Measurements from ENCODE around the gene ELMO2.
A peak's percentile ranks its signal among the peaks of the same experiment; 100 is the strongest.

Gene ELMO2

GRCh38 chr20:46355778-46356177 lies 50.6 kb downstream of the ELMO2 start:
- TF ChIP-seq CTCF (IDR thresholded peaks at IDR 0.05; ENCODE audit: extremely low read depth, insufficient read depth, missing control alignments), result no peak
- DNase-seq (ENCODE audit: low spot score), result peak; percentile 8
- in situ Hi-C loops (cut with MboI; ENCODE audit: low pct_unique_long_range_greater_than_20kb, low sequenced_read_pairs, unreplicated experiment), result no loop called here

GRCh38 chr20:46354920-46355654 lies 51.3 kb downstream of the ELMO2 start:
- in situ Hi-C loops (cut with MboI; ENCODE audit: low pct_unique_long_range_greater_than_20kb, low sequenced_read_pairs, unreplicated experiment), result no loop called here
- no peak for DNase-seq (ENCODE audit: low spot score)
- TF ChIP-seq CTCF (IDR thresholded peaks at IDR 0.05; ENCODE audit: extremely low read depth, insufficient read depth, missing control alignments), result no peak

- DNase-seq (ENCODE audit: low spot score), result no peak
- in situ Hi-C loops (cut with MboI; ENCODE audit: low pct_unique_long_range_greater_than_20kb, low sequenced_read_pairs, unreplicated experiment), result no loop called here
- TF ChIP-seq CTCF (IDR thresholded peaks at IDR 0.05; ENCODE audit: extremely low read depth, insufficient read depth, missing control alignments), result no peak
These were observed 52.2 kb downstream of the ELMO2 start for GRCh38 chr20:46354207-46354555.

GRCh38 chr20:46353500-46354206 lies 52.8 kb downstream of the ELMO2 start:
- TF ChIP-seq CTCF (IDR thresholded peaks at IDR 0.05; ENCODE audit: extremely low read depth, insufficient read depth, missing control alignments), result no peak
- in situ Hi-C loops (cut with MboI; ENCODE audit: low pct_unique_long_range_greater_than_20kb, low sequenced_read_pairs, unreplicated experiment), result no loop called here
- DNase-seq (ENCODE audit: low spot score), result no peak

GRCh38 chr20:46352370-46352938 lies 54.0 kb downstream of the ELMO2 start:
- no peak for TF ChIP-seq CTCF (IDR thresholded peaks at IDR 0.05; ENCODE audit: extremely low read depth, insufficient read depth, missing control alignments)
- DNase-seq (ENCODE audit: low spot score), result no peak
- in situ Hi-C loops (cut with MboI; ENCODE audit: low pct_unique_long_range_greater_than_20kb, low sequenced_read_pairs, unreplicated experiment), result no loop called here

GRCh38 chr20:46351357-46352058 lies 54.9 kb downstream of the ELMO2 start:
- no peak for TF ChIP-seq CTCF (IDR thresholded peaks at IDR 0.05; ENCODE audit: extremely low read depth, insufficient read depth, missing control alignments)
- in situ Hi-C loops (cut with MboI; ENCODE audit: low pct_unique_long_range_greater_than_20kb, low sequenced_read_pairs, unreplicated experiment), result no loop called here
- DNase-seq (ENCODE audit: low spot score), result peak; percentile 59
